CD1c-positive myeloid dendritic cell (primary cell): ENCODE measurements around the gene C10orf71.

ENCODE experiments used
- DNase-seq: peaks from one replicate; pipeline ENCODE4 v3.0.0-alpha.2; 2016; ENCODE audit errors: extremely low spot score

The C10orf71 gene

DNA sequence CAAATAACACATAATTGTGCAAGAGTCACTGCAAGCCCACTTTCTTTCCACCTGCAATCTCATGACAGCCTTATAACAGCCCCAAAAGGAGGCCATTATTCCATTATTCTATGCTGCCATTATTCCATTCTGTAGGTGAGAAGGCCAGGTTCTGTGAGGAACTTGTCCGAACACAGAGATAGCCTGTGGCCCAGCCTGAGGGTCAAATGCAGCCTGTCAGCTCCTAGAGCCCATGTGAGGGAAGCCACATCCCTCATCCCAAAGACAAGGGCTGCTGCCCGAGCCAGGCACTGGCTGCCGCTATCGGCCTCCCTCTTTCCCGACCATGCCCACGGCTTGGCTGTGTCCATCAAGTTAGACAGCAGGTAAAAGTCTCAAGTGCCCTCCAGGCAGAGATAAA, 24.1 kb upstream of the C10orf71 start:
- no peak for DNase-seq

DNA sequence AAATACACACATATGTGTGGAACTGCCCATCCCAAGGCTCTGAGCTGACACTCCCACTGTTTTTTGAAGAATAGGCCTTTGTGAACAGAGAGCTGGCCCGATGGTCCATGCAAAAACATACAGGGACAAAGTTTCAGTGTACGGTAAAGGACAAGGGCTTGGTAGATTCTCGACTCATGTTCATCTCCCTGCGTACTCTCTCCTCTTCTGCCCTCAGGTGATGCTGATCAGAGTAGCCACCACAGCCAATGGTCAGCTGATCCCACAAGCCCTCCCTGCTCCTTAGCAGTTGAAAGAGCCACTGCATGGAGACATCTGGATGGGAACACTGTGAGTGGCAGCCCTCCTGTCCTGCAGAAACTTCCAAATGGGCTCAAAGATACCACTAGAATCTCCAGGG, 23.1 kb upstream of the C10orf71 start:
- no peak for DNase-seq

DNA sequence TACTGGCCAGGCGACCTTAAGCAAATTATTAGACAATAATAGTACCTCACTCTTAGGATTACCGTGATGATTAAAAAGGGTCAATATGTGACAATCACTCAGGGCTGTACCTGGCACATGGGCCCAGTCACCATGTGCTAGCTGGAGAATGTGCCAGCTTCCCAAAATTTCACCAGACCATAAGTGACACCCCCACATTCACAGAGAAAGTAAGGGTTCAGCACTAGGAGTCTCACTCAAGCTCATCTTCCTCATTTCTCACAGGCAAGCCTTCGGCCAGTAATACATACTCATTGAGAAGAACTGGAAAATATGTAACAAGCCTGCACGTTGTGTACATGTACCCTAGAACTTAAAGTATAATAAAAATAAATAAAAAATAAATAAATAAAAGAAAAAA, 22.4 kb upstream of the C10orf71 start:
- DNase-seq: peak; percentile 64

GRCh38 chr10:49277973-49278372, 21.0 kb upstream of the C10orf71 start:
- peak; percentile 41 for DNase-seq

- no peak for DNase-seq
These were observed 20.4 kb upstream of the C10orf71 start for GRCh38 chr10:49278497-49278981.

DNA sequence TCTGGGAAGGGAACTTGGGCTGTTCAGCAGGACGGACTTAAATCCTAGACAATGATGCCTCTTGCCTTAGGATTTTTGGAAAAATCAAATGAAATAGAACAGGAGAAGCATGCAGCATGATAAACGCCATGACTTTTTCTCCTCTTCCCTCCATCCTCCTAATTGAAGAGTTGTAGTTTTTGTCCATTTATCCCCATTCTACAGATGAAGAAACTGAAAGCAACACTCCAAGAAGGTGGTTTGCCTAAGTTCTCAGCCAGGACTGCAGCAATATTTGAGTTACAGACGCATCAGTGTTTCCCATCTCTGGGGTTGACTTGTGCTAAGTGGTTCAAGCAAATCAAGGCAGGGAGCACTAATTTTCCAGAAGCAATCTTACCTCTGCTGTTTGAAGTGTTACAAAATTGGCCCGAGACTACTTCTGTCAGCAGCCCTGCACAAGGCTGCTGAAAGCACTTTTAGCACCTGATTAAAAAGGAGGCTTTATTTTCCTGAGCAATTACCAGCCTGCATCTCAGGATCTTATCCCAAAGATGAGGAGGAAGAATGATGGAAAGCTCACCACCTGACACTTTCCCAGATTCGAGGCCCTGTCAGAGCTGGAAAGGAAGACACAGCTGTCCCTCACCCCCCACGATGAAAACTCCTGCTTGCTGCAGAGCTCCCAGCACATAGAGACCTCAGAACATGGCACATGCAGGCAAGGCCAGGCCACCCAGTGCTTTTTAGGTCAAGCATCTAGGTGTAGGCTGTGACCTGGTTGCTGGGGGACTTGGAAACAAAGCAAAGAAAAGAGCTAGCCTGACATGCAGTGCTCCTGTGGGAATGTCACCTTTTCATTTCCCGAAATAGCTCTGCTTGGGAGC, 19.7 kb upstream of the C10orf71 start:
- no peak for DNase-seq

GRCh38 chr10:49280001-49280408, 19.0 kb upstream of the C10orf71 start:
- DNase-seq: peak; percentile 80

DNA sequence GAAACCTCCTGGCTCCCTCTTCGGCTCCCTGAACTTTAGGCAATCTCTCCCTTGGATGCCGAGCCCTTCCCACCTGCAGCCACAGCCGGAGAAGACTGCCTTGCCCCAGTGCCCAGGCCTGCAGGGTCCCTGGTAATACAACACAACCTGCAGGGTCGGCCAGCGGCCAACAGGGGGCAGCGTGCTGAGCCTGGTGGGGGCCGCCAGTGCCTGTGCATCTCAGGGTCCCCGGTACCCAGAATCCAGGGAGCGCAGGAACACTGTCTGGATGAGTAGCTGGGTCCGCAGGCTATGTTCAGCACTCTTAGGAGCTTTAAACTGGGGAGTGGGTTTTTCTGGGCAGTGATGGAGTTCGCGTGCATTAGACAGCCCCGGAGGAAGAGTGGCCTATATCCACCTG, 17.5 kb upstream of the C10orf71 start:
- DNase-seq: no peak

DNA sequence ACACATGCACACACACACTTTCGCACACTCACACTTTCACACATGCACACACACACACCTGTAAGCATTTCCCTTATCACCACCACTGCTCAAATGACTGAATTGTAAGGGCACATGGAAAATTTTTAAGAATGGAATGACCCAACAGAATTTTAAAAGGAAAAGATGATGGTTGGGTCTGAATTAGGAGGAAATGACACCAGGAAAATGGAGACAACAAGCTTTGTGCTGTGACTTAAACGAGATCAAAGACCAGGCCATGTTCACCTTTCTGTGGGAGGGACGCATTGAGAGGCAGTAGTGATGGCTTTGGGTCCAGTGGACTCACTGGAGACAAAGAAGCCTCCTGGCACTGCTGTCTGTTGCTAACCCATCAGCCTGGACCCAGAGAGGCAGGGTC, 16.7 kb upstream of the C10orf71 start:
- no peak for DNase-seq

GRCh38 chr10:49282879-49283341, 16.1 kb upstream of the C10orf71 start:
- peak; percentile 72 for DNase-seq

DNA sequence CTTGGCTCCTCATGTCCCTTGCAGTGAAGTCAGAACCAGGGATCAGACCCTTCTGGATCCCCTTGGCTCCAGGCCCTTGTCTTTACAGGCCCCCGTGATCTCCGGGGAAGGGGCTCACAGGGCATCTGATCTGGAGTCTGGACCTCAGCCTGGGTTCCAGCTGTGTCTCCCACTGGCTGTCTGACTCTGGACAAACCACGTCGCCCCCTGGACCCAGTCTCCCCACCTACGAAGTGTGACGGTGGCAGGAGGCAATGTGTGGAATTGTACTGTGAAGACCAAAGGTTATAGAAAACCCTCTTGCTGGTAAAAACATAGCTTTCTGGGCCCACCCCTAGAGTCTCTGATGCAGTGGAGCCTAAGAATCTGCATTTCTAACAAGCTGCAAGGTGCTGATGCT, 15.5 kb upstream of the C10orf71 start:
- no peak for DNase-seq

DNA sequence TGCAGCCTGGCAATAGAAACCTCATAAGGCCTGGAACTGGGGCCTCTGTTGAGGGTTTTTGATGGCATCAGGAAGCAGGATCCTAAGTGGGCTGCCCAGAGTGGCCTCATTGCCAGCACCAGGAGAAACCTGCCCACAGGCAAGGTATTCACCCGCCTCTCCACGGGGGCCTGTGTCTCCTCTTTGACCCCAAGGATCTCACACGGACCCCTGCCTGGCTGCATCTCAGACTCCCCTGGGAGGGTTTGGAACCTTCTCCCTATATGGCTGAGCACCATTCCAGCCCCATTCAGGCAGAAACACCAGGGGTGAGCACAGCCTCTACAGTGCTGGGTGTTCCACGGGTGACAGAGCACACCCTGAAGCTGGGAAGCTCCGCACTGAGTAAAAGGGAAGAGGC, 14.6 kb upstream of the C10orf71 start:
- DNase-seq: no peak

DNA sequence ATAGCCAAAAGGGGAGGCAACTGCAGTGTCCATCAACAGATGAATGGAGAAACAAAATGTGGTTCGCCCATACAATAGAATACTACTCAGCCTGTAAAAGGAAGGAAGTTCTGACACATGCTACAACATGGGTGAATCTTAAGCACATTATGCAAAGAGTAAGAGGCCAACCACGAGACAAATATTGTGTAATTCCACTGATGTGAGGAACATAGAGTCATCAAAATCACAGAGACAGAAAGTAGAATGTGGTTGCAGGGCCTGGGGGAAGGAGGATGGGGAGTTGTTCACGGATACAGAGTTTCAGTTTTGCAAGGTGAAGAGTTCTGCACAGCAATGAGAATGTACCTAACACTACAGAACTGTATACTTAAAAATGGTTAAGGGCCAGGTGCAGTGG, 13.7 kb upstream of the C10orf71 start:
- peak; percentile 94 for DNase-seq

- no peak for DNase-seq
These were observed 12.3 kb upstream of the C10orf71 start for GRCh38 chr10:49286686-49287085.

DNA sequence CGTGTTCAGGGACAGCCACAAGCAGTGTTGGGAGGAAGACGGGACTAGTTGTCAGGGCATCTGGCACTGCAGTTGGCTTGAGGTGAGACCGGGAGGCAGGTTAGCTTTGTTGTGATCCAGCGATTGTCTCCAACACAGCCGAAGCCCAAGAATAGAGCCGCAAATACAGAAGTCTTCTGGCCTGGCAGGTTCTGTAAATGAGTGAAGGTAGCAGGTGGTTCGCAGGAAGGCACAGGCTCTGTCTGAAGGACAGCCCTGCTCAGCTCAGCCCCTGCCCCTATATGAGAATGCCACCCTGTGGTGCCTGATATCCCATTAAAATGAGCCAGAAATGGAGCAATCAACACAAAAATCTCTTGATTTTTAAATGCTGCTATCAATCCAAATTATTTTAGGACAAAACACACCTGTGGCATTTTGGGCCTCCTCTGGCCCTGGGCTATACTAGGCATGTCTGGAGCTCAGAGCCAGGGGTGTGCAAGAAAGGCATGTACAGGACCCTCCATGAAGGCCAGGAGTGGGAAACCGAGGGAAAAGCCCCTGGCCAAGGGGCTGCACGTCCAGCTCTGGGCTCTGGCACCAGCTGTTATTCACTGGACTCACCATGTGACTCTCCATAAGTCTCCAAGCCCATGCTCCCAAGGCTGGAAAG, 11.2 kb upstream of the C10orf71 start:
- no peak for DNase-seq

- no peak for DNase-seq
These were observed 10.5 kb upstream of the C10orf71 start for GRCh38 chr10:49288341-49289065.

DNA sequence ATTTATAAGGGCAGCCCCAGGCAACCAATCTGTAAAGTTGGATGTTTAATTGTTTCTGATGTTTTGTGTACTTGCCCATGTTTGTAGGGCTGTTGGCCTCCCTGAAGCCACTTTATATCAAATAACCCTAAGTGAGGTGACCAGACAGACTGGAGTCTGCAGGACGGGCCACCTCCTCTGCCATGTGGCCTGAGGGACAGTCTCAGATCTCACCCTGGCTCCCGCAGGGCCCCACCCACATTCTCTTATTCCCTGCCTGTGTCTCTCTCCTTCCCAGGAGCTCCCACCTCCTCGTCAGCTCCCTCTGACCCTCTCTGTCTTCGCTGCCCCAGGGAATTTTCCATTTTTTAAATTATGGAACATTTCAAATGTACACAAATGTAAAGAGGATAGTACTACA, 9.5 kb upstream of the C10orf71 start:
- no peak for DNase-seq

DNA sequence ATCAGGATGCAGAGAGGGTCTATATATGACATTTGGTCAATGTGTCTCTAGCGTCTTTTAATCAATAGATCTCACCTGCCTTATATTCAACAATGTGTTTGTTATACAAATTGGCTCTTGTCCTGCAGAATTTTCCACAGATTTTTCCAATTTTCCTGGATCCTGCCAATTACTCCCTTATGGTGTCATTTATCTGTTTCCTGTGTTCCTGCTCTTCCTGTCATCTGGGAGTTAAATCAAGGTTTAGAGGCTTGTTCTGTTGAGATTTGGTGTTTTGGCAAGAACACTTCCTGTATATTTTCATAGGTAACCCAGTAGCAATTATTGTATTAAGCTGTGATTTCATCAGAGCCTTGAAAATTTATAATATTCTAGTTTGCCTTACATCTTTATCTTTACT, 8.8 kb upstream of the C10orf71 start:
- no peak for DNase-seq

DNA sequence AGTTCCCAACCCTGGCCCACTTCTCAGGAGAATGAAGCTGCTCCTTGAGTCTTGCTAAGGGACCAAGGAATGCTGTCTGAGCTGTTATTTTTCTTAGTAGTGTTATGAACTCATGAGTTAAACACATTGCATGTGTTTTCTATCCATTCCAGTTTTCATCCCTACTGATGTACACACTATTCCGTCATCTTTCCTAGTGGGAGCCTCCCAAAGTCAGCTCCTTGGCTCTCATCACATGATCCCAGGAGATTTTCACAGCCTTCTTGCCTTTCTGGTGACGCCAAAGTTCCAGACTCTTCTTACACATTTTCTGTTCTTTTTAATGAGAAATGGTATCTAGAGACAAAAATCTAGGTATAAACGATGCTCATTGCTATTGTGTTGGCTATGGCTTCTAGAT, 8.4 kb upstream of the C10orf71 start:
- no peak for DNase-seq

DNA sequence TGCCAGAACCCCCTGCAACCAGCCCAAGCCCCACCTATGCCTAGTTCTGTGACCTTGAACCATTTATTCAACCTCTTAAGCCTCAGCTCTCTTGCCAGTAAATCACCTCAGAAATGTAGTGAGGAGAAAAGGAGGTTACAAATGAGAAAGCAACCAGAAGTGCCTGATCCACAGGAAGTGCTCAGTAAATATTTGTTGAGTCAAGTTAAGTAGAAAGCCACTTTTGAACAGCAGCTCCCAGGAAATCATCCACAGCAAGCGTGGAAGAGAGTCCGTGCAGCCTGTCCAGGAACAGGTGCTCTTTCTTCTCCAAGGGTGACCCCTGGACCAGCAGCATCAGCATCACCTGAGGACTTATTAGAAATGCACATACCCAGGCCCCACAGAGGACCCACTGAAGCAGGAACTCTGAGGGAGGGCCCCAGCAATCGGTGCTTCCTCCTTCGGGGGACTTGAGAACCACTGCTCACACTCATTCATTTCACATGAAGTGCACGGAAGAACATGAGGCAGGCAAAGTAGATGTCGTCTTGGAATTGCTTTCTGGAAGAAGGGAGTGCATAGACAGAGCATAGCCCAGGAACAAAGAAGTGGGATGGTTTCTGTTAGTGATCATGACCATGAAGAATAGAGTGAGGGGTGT, 6.3 kb upstream of the C10orf71 start:
- DNase-seq: no peak

GRCh38 chr10:49293208-49293603, 5.8 kb upstream of the C10orf71 start:
- DNase-seq: no peak

DNA sequence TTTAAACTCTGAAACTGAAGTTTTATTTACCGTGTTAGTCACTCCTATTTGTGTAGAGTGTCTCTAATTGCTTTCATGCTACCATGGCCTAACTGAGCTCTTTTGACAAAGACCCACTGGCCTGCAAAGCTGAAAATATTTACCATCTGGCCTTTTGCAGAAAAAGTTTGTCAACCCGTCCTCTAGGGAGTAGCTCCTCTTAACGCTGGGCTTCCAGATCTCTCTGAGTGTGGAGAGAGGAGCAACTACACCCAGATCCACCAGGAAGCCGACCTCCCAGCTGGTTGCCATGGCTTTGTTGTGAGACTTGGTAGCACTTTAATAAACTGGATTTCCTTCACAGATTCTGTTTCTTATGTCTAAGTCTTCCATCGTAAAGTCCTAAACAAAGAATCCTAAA, 4.2 kb upstream of the C10orf71 start:
- no peak for DNase-seq
